Measurements from ENCODE around the gene CDCA7. TPM values are rescaled to one million over a fixed set of nuclear protein-coding genes. Genes with fewer than 3 reads are reported as not detected.
A peak's percentile ranks its signal among the peaks of the same experiment; 100 is the strongest.
"Not testable (repeated sequence)": the region's sequence is repeated elsewhere in the genome, so short reads cannot be mapped to it uniquely, and the experiment has no call there.

Gene CDCA7
- total RNA-seq, result 1 to 10 TPM in 1 of 4 donors, under 1 TPM in 2, not detected in 1; 0.33 to 1.7 (median 0.41) TPM
- 10 to 100 TPM in 2 of 3 donors, 1 to 10 TPM in 1; 6.0 to 22.7 (median 13.4) TPM for polyA plus RNA-seq

DNA sequence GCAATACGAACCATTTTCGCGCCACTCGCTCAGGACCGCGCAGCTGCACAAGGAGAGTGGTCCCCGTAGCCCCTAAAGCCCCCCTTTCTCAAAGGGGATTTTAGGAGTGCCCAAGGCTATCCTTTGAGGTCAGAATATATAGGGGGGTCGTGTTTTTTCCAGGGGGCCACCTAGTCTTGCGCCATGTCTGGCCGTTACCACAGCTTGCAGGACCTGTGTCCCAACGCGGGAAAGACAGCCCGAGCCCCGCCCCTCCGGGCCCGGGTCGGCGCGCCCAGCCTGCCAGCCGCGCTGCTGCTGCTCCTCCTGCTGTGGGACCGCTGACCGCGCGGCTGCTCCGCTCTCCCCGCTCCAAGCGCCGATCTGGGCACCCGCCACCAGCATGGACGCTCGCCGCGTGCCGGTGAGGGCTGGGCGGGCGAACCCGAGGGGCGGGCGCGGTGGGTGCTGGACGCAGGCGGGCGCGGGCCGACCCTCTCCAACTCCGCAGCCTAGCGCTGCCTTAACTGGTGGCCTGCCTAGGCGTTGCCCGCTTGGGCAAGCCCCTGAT lies at the start of gene CDCA7:
Gene CDCA7 (plus strand): TSS at position 291 of the 550 bp plus-strand sequence. CDS start 92 bp downstream, at position 383.
- Histone ChIP-seq H3K27ac (peak within 1 kb of the TSS in 2 of 4 donors; percentile 32 to 38), H3K4me1 (peaks cover 0 to 23% (median 21%) of the 10 kb centered on the region in 4 donors), H3K27me3 (peaks cover 7 to 65% (median 36%) of the 10 kb centered on the region in 3 donors), H3K4me3 (peak within 1 kb of the TSS; percentile 41 to 59 (median 50)), H3K36me3 (no peaks in the 10 kb centered on the region), H3K9me3 (no peaks in the 10 kb centered on the region)
- peak; percentile 69 for DNase-seq
- 0% methylated on average over 50 of the region's 50 CpGs for WGBS, 2 donors
- intact Hi-C loops (cut with DNase I), result loop anchor here (10.0 kb wide), 1 partner anchor 330 kb away; no protein-coding TSS in a partner anchor
- no peak for TF ChIP-seq POLR2AphosphoS5 (IDR thresholded peaks at IDR 0.05)
- TF ChIP-seq, protein P1, sequence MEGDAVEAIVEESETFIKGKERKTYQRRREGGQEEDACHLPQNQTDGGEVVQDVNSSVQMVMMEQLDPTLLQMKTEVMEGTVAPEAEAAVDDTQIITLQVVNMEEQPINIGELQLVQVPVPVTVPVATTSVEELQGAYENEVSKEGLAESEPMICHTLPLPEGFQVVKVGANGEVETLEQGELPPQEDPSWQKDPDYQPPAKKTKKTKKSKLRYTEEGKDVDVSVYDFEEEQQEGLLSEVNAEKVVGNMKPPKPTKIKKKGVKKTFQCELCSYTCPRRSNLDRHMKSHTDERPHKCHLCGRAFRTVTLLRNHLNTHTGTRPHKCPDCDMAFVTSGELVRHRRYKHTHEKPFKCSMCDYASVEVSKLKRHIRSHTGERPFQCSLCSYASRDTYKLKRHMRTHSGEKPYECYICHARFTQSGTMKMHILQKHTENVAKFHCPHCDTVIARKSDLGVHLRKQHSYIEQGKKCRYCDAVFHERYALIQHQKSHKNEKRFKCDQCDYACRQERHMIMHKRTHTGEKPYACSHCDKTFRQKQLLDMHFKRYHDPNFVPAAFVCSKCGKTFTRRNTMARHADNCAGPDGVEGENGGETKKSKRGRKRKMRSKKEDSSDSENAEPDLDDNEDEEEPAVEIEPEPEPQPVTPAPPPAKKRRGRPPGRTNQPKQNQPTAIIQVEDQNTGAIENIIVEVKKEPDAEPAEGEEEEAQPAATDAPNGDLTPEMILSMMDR (IDR thresholded peaks at IDR 0.05), result no peak
- no peak for TF ChIP-seq POLR2A (IDR thresholded peaks at IDR 0.05)
- TF ChIP-seq EP300 (IDR thresholded peaks at IDR 0.05), result no peak

DNA sequence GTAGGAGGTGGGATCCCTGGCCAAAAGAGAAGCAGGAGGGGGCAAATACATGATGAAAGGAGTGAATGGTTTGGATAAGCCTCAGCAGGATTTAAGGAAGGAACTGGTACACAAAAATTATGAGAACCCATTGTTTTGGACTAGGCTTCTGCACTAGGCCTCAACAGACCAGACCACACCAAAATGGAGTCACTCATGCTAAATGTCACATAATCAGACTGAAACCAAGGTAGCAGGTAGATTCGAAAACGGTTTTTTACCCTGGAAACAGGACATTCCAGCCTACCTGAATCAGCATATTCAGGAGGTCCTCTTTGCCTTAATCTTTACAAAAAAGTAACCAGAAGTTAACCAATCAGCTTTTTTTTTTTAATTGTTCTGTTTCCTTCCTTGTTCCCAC lies 49.4 kb upstream of the CDCA7 start:
- Histone ChIP-seq H3K4me3 (no peak overlapping the region), H3K36me3 (no peaks in the 10 kb centered on the region), H3K9me3 (peaks cover 0 to 3% (median 0%) of the 10 kb centered on the region in 4 donors), H3K27ac (no peak overlapping the region), H3K27me3 (no peaks in the 10 kb centered on the region), H3K4me1 (no peaks in the 10 kb centered on the region)
- intact Hi-C loops (cut with DNase I), result no loop called here
- 90 to 95% methylated on average over 2 of the region's 2 CpGs for WGBS, 2 donors
- TF ChIP-seq EP300 (IDR thresholded peaks at IDR 0.05), result no peak
- no peak for TF ChIP-seq POLR2A (IDR thresholded peaks at IDR 0.05)
- TF ChIP-seq, protein P1 (IDR thresholded peaks at IDR 0.05), result no peak
- TF ChIP-seq POLR2AphosphoS5 (IDR thresholded peaks at IDR 0.05), result no peak
- no peak for DNase-seq

DNA sequence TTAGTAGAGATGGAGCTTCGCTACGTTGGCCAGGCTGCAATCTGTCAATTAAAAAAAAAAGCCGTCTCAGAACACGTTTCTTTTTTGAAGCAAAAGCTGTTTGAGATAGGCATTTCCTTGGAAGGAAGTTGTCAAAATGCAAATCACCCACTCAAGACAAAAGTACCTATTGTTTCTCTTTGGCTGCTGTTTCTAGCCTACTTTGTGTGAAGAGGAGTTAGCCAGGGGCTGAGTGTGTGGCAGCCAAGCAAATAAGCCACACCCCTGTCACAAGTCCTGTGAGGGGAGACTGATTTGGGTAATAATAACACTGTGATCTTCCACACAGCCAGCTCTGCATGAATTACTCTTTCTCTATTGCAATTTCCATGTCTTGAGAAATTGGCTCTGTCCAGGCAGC lies 47.4 kb upstream of the CDCA7 start:
- no peak overlapping the region for H3K4me3 ChIP-seq
- H3K27me3 ChIP-seq, result no peaks in the 10 kb centered on the region
- DNase-seq, result no peak
- H3K9me3 ChIP-seq, result no peaks in the 10 kb centered on the region
- 14 to 17% methylated on average over 4 of the region's 4 CpGs for WGBS, 2 donors
- no peaks in the 10 kb centered on the region for H3K36me3 ChIP-seq
- TF ChIP-seq, protein P1 (IDR thresholded peaks at IDR 0.05), result no peak
- TF ChIP-seq POLR2A (IDR thresholded peaks at IDR 0.05), result no peak
- no peak for TF ChIP-seq EP300 (IDR thresholded peaks at IDR 0.05)
- no peak for TF ChIP-seq POLR2AphosphoS5 (IDR thresholded peaks at IDR 0.05)
- no peaks in the 10 kb centered on the region for H3K4me1 ChIP-seq
- H3K27ac ChIP-seq, result no peak overlapping the region
- intact Hi-C loops (cut with DNase I), result no loop called here

DNA sequence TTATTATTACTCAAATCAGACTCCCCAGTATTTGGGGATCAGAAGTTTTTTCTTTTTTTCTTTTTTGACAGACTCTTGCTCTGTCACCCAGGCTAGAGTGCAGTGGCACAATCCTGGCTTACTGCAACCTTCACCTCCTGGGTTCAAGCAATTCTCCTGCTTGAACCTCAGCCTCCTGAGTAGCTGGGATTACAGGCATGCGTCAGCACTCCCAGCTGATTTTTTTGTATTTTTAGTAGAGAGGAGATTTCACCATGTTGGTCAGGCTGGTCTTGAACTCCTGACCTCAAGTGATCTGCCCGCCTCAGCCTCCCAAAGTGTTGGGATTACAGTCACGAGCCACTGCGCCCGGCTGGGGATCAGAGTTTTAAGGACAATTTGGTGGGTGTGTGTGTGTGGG lies 45.3 kb upstream of the CDCA7 start:
- H3K27ac ChIP-seq; H3K4me3 ChIP-seq; H3K27me3 ChIP-seq; intact Hi-C loops (cut with DNase I); H3K9me3 ChIP-seq; H3K4me1 ChIP-seq; DNase-seq; H3K36me3 ChIP-seq: not testable (repeated sequence)
- WGBS, 2 donors, result 74 to 87% methylated on average over 5 of the region's 5 CpGs

DNA sequence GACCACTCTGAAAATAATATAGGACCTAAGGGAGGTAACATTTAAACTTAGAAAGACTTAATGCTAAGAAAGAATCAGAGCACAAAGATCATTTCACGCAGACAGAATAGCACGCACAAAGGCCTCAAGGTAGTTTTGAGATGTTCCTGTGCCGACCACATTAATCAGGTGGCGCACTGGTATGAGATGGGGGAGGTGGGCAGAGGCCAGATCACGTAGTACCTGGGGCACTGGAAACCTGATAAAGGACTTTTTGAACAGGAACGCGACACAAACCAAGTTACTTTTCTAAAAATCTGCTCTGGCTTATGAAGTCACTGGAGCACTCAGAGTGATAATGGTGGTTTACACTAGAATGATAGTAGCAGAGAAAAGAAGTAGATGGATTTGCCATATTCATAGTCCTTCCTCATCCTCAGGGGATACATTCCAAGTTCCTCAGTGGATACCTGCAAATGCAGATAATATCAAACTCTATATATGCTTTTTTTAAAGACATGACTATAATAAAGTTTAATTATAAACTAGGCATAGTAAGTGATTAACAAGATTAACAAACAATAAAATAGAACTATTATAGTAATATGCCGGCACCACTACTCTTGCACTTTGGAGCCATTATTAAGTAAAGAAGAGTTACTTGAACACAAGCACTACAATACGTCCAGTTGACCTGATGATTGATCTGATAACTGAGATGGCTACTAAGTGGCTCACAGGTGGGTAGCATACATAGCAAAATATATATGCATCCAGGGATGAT lies 42.6 kb upstream of the CDCA7 start:
- intact Hi-C loops (cut with DNase I), result no loop called here
- TF ChIP-seq POLR2AphosphoS5 (IDR thresholded peaks at IDR 0.05) (no peak), POLR2A (IDR thresholded peaks at IDR 0.05) (no peak), EP300 (IDR thresholded peaks at IDR 0.05) (no peak)
- TF ChIP-seq, protein P1 (IDR thresholded peaks at IDR 0.05), result no peak
- Histone ChIP-seq H3K9me3 (no peaks in the 10 kb centered on the region), H3K27me3 (no peaks in the 10 kb centered on the region), H3K36me3 (no peaks in the 10 kb centered on the region), H3K27ac (no peak overlapping the region), H3K4me1 (no peaks in the 10 kb centered on the region), H3K4me3 (no peak overlapping the region)
- 20 to 68% methylated on average over 9 of the region's 9 CpGs for WGBS, 2 donors
- no peak for DNase-seq
